Measurements from ENCODE around the gene ATF7IP2. TPM values are rescaled to one million over a fixed set of nuclear protein-coding genes. Genes with fewer than 3 reads are reported as not detected.

Gene ATF7IP2
- polyA plus RNA-seq, 1 donor (not counting 4 experiments of a cell fraction or from before 2014, with no cell fraction given), result 9.8 TPM

DNA sequence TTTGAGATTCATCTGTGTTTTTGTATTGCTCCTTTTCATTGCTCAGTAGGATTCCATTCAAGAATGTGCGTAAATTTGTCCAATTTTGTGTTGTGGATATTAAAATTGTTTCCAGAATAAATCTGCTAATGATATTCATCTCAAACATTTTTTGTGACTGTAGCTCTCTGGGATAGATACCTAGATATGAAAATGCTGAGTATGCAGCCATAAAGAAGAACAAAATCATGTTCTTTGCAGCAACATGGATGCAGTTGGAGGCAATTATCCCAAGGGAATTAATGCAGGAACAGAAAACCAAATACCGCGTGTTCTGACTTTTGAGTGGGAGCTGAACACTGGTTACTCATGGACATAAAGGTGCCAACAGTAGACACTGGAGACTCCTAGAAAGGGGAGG, 40.2 kb upstream of the ATF7IP2 start:
- FAIRE-seq, result no peak
- Histone ChIP-seq H3K4me2 (ENCODE audit: control insufficient read depth, extremely low read depth, insufficient read depth, low read depth, low read length) (no peak overlapping the region), H3K36me3 (ENCODE audit: control insufficient read depth in 2 of 2, extremely low read depth in 1 of 2, insufficient read depth in 2 of 2, low read length in 2 of 2) (no peaks in the 10 kb centered on the region)

DNA sequence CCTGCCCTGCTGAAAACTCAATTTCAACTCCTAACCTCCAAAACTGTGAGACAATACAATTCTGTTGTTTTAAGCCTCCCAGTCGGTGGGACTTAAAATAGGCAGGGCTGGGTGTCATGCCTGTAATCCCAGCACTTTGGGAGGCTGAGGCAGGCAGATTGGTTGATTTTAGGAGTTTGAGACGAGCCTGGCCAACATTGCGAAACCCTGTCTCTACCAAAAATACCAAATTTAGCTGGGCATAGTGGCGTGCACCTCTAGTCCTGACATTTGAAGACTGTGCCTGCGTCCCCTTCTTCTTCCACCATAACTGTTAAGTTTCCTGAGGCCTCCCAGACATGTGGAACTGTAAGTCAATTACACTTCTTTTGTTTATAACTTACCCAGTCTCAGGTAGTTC, 36.0 kb upstream of the ATF7IP2 start:
- H3K4me3 ChIP-seq (ENCODE audit: control insufficient read depth in 2 of 3, extremely low read depth in 1 of 3, insufficient read depth in 2 of 3, low read depth in 1 of 3, low read length in 3 of 3), result no peak overlapping the region
- dilution Hi-C loops (cut with MboI; ENCODE audit: extremely low pct_ligation_motif_present, low sequenced_read_pairs), result no loop called here
- H3K9ac ChIP-seq (ENCODE audit: control insufficient read depth, extremely low read depth, insufficient read depth, low read length), result no peak overlapping the region
- H3K4me1 ChIP-seq (ENCODE audit: control insufficient read depth, extremely low read depth, insufficient read depth, low read length), result no peaks in the 10 kb centered on the region
- no peaks in the 10 kb centered on the region for H4K20me1 ChIP-seq (ENCODE audit: control insufficient read depth, extremely low read depth, insufficient read depth, low read length)
- H3K36me3 ChIP-seq (ENCODE audit: control insufficient read depth in 2 of 2, extremely low read depth in 1 of 2, insufficient read depth in 2 of 2, low read length in 2 of 2), result no peaks in the 10 kb centered on the region
- no peak for DNase-seq (ENCODE audit: low read depth, low spot score)
- no peaks in the 10 kb centered on the region for H3K9me3 ChIP-seq (ENCODE audit: control insufficient read depth, low read depth, low read length)
- H3K9me1 ChIP-seq (ENCODE audit: control insufficient read depth, extremely low read depth, insufficient read depth, low read length), result no peaks in the 10 kb centered on the region
- H3K27ac ChIP-seq (ENCODE audit: control insufficient read depth, insufficient read depth, low read length), result no peak overlapping the region
- no peak overlapping the region for H2AFZ ChIP-seq (ENCODE audit: control insufficient read depth, low read length)
- no peak for FAIRE-seq
- H3K4me2 ChIP-seq (ENCODE audit: control insufficient read depth, extremely low read depth, insufficient read depth, low read depth, low read length), result no peak overlapping the region
- TF ChIP-seq, protein P1, sequence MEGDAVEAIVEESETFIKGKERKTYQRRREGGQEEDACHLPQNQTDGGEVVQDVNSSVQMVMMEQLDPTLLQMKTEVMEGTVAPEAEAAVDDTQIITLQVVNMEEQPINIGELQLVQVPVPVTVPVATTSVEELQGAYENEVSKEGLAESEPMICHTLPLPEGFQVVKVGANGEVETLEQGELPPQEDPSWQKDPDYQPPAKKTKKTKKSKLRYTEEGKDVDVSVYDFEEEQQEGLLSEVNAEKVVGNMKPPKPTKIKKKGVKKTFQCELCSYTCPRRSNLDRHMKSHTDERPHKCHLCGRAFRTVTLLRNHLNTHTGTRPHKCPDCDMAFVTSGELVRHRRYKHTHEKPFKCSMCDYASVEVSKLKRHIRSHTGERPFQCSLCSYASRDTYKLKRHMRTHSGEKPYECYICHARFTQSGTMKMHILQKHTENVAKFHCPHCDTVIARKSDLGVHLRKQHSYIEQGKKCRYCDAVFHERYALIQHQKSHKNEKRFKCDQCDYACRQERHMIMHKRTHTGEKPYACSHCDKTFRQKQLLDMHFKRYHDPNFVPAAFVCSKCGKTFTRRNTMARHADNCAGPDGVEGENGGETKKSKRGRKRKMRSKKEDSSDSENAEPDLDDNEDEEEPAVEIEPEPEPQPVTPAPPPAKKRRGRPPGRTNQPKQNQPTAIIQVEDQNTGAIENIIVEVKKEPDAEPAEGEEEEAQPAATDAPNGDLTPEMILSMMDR (optimal IDR thresholded peaks at IDR 0.05 in 1 of 3, IDR thresholded peaks at IDR 0.05 in 1 of 3, conservative IDR thresholded peaks at IDR 0.05 in 1 of 3; ENCODE audit: extremely low read depth in 1 of 3, insufficient read depth in 2 of 3, low read length in 3 of 3), result no peak
- TF ChIP-seq EZH2 (IDR thresholded peaks at IDR 0.05; ENCODE audit: low read length), result no peak
- no peaks in the 10 kb centered on the region for H3K79me2 ChIP-seq (ENCODE audit: control insufficient read depth, insufficient read depth, low read length)
- no peaks in the 10 kb centered on the region for H3K27me3 ChIP-seq (ENCODE audit: control insufficient read depth, extremely low read depth, insufficient read depth, low read length)

More for the DNA sequence above, 40.2 kb upstream of the ATF7IP2 start:
- Histone ChIP-seq H3K4me3 (ENCODE audit: control insufficient read depth in 2 of 3, extremely low read depth in 1 of 3, insufficient read depth in 2 of 3, low read depth in 1 of 3, low read length in 3 of 3) (no peak overlapping the region), H3K9me3 (ENCODE audit: control insufficient read depth, low read depth, low read length) (no peaks in the 10 kb centered on the region), H4K20me1 (ENCODE audit: control insufficient read depth, extremely low read depth, insufficient read depth, low read length) (no peaks in the 10 kb centered on the region), H3K79me2 (ENCODE audit: control insufficient read depth, insufficient read depth, low read length) (no peaks in the 10 kb centered on the region), H3K27ac (ENCODE audit: control insufficient read depth, insufficient read depth, low read length) (no peak overlapping the region), H2AFZ (ENCODE audit: control insufficient read depth, low read length) (no peak overlapping the region), H3K4me1 (ENCODE audit: control insufficient read depth, extremely low read depth, insufficient read depth, low read length) (no peaks in the 10 kb centered on the region), H3K9ac (ENCODE audit: control insufficient read depth, extremely low read depth, insufficient read depth, low read length) (no peak overlapping the region), H3K27me3 (ENCODE audit: control insufficient read depth, extremely low read depth, insufficient read depth, low read length) (no peaks in the 10 kb centered on the region), H3K9me1 (ENCODE audit: control insufficient read depth, extremely low read depth, insufficient read depth, low read length) (no peaks in the 10 kb centered on the region)
- no peak for DNase-seq (ENCODE audit: low read depth, low spot score)
- TF ChIP-seq EZH2 (IDR thresholded peaks at IDR 0.05; ENCODE audit: low read length), result no peak
- TF ChIP-seq, protein P1 (optimal IDR thresholded peaks at IDR 0.05 in 1 of 3, IDR thresholded peaks at IDR 0.05 in 1 of 3, conservative IDR thresholded peaks at IDR 0.05 in 1 of 3; ENCODE audit: extremely low read depth in 1 of 3, insufficient read depth in 2 of 3, low read length in 3 of 3), result no peak
- dilution Hi-C loops (cut with MboI; ENCODE audit: extremely low pct_ligation_motif_present, low sequenced_read_pairs), result no loop called here

All from keratinocyte (primary cell).